Measurements from ENCODE around the gene CD22.

CD22 gene

DNA sequence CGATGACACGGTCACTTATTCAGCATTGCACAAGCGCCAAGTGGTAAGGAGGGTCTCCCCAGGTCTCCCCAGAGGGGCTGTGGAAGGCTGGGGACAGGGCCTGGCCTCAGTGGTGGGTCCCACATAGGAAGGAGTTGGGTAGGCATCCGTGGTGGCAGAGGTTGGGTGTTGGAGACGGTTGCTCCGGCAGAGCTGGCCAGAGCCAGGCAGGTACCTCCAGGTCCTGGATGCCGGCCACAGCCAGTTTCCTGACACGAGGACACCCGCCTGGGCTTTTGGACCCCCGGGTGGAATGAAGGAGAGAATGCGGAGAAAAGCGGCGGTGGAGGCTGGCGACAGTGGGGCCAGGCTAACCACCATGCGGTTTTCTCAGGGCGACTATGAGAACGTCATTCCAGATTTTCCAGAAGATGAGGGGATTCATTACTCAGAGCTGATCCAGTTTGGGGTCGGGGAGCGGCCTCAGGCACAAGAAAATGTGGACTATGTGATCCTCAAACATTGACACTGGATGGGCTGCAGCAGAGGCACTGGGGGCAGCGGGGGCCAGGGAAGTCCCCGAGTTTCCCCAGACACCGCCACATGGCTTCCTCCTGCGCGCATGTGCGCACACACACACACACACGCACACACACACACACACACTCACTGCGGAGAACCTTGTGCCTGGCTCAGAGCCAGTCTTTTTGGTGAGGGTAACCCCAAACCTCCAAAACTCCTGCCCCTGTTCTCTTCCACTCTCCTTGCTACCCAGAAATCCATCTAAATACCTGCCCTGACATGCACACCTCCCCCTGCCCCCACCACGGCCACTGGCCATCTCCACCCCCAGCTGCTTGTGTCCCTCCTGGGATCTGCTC lies 17.4 kb downstream of the CD22 start:
- no peak overlapping the region for H3K27ac ChIP-seq (ENCODE audit: extremely low read depth, low read depth, low read length)
- H3K4me1 ChIP-seq (ENCODE audit: control insufficient read depth, insufficient read depth, low read length) = no peaks in the 10 kb centered on the region
- H3K9me3 ChIP-seq (ENCODE audit: control insufficient read depth, insufficient read depth, low read depth, low read length) = no peaks in the 10 kb centered on the region
- CTCF ChIA-PET = interaction anchor here (1.7 to 3.5 kb wide), 2 partner anchors 148 to 164 kb away, joined by 8 to 19 read pairs; no protein-coding TSS in a partner anchor
- POLR2A ChIA-PET = no interaction called here
- H3K36me3 ChIP-seq (ENCODE audit: control insufficient read depth in 2 of 2, insufficient read depth in 1 of 2, low read length in 2 of 2) = no peaks in the 10 kb centered on the region
- H3K4me3 ChIP-seq (ENCODE audit: low read depth, low read length) = no peak overlapping the region
- TF ChIP-seq, protein P1, sequence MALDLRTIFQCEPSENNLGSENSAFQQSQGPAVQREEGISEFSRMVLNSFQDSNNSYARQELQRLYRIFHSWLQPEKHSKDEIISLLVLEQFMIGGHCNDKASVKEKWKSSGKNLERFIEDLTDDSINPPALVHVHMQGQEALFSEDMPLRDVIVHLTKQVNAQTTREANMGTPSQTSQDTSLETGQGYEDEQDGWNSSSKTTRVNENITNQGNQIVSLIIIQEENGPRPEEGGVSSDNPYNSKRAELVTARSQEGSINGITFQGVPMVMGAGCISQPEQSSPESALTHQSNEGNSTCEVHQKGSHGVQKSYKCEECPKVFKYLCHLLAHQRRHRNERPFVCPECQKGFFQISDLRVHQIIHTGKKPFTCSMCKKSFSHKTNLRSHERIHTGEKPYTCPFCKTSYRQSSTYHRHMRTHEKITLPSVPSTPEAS (tag by site-specific recombination; IDR thresholded peaks at IDR 0.05) = peak; percentile 35; the same call in 1 of the 2 replicates
- TF ChIP-seq, protein P2, sequence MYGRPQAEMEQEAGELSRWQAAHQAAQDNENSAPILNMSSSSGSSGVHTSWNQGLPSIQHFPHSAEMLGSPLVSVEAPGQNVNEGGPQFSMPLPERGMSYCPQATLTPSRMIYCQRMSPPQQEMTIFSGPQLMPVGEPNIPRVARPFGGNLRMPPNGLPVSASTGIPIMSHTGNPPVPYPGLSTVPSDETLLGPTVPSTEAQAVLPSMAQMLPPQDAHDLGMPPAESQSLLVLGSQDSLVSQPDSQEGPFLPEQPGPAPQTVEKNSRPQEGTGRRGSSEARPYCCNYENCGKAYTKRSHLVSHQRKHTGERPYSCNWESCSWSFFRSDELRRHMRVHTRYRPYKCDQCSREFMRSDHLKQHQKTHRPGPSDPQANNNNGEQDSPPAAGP (tag by site-specific recombination; IDR thresholded peaks at IDR 0.05) = no peak
- TF ChIP-seq, protein P3, sequence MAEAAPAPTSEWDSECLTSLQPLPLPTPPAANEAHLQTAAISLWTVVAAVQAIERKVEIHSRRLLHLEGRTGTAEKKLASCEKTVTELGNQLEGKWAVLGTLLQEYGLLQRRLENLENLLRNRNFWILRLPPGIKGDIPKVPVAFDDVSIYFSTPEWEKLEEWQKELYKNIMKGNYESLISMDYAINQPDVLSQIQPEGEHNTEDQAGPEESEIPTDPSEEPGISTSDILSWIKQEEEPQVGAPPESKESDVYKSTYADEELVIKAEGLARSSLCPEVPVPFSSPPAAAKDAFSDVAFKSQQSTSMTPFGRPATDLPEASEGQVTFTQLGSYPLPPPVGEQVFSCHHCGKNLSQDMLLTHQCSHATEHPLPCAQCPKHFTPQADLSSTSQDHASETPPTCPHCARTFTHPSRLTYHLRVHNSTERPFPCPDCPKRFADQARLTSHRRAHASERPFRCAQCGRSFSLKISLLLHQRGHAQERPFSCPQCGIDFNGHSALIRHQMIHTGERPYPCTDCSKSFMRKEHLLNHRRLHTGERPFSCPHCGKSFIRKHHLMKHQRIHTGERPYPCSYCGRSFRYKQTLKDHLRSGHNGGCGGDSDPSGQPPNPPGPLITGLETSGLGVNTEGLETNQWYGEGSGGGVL (tag by site-specific recombination; IDR thresholded peaks at IDR 0.05) = peak; percentile 10; the same call in 1 of the 2 replicates

DNA sequence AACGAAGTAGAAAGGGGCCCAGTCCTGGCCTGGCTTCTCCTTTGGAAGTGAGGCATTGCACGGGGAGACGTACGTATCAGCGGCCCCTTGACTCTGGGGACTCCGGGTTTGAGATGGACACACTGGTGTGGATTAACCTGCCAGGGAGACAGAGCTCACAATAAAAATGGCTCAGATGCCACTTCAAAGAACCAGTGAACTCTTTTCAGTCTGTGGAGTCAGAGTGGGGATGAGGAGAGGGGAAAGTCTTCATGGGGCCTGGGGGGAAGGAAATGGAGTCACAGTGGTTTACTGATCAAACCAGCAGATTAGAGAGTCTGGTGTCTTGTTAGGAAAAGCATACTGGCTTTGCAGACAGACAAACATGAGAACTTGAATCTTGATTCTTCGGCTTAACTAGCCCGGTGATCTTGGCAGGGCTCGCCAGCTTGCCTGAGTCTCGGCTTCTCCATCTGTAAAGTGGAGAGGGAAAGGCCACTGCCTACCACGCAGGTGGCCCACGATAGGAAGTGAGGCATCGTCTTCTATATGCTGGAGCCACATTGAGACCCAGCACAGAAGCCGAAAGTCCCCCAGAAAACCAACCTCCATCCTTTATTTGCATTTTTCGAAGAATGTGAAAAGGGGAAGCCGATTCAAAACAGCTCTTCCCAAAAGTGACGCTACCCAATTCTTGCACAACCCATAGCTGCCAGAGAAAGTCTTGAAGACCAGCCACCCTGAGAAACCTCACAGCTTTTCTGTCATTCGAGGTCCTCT lies 18.4 kb downstream of the CD22 start, which contains the start of gene FFAR1:
Gene FFAR1 (plus strand): TSS at position 732 of the 759 bp plus-strand sequence. CDS start 3,650 bp downstream, outside the sequence.
- Histone ChIP-seq H3K9me3 (ENCODE audit: control insufficient read depth, insufficient read depth, low read depth, low read length) (no peaks in the 10 kb centered on the region), H3K27ac (ENCODE audit: extremely low read depth, low read depth, low read length) (no peak within 1 kb of the TSS), H3K36me3 (ENCODE audit: control insufficient read depth in 2 of 2, insufficient read depth in 1 of 2, low read length in 2 of 2) (no peaks in the 10 kb centered on the region), H3K4me3 (ENCODE audit: low read depth, low read length) (no peak within 1 kb of the TSS), H3K4me1 (ENCODE audit: control insufficient read depth, insufficient read depth, low read length) (no peaks in the 10 kb centered on the region)
- ChIA-PET POLR2A (no interaction called here), CTCF (interaction anchor here (1.2 to 3.5 kb wide), 3 partner anchors 147 to 245 kb away, joined by 4 to 19 read pairs (median 8); no protein-coding TSS in a partner anchor)
- TF ChIP-seq ZNF335 (tag by site-specific recombination; conservative IDR thresholded peaks at IDR 0.05) (no peak), ZNF626 (tag by site-specific recombination; IDR thresholded peaks at IDR 0.05) (no peak), ZNF658 (tag by site-specific recombination; IDR thresholded peaks at IDR 0.05) (no peak), ZNF548 (tag by site-specific recombination; IDR thresholded peaks at IDR 0.05) (no peak)
- TF ChIP-seq, protein P4, sequence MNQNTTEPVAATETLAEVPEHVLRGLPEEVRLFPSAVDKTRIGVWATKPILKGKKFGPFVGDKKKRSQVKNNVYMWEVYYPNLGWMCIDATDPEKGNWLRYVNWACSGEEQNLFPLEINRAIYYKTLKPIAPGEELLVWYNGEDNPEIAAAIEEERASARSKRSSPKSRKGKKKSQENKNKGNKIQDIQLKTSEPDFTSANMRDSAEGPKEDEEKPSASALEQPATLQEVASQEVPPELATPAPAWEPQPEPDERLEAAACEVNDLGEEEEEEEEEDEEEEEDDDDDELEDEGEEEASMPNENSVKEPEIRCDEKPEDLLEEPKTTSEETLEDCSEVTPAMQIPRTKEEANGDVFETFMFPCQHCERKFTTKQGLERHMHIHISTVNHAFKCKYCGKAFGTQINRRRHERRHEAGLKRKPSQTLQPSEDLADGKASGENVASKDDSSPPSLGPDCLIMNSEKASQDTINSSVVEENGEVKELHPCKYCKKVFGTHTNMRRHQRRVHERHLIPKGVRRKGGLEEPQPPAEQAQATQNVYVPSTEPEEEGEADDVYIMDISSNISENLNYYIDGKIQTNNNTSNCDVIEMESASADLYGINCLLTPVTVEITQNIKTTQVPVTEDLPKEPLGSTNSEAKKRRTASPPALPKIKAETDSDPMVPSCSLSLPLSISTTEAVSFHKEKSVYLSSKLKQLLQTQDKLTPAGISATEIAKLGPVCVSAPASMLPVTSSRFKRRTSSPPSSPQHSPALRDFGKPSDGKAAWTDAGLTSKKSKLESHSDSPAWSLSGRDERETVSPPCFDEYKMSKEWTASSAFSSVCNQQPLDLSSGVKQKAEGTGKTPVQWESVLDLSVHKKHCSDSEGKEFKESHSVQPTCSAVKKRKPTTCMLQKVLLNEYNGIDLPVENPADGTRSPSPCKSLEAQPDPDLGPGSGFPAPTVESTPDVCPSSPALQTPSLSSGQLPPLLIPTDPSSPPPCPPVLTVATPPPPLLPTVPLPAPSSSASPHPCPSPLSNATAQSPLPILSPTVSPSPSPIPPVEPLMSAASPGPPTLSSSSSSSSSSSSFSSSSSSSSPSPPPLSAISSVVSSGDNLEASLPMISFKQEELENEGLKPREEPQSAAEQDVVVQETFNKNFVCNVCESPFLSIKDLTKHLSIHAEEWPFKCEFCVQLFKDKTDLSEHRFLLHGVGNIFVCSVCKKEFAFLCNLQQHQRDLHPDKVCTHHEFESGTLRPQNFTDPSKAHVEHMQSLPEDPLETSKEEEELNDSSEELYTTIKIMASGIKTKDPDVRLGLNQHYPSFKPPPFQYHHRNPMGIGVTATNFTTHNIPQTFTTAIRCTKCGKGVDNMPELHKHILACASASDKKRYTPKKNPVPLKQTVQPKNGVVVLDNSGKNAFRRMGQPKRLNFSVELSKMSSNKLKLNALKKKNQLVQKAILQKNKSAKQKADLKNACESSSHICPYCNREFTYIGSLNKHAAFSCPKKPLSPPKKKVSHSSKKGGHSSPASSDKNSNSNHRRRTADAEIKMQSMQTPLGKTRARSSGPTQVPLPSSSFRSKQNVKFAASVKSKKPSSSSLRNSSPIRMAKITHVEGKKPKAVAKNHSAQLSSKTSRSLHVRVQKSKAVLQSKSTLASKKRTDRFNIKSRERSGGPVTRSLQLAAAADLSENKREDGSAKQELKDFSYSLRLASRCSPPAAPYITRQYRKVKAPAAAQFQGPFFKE (tag by site-specific recombination; IDR thresholded peaks at IDR 0.05; ENCODE audit: borderline replicate concordance) = no peak
